Endothelial cell of umbilical vein (primary cell): ENCODE results near the gene BIRC5. TPM values are rescaled to one million over a fixed set of nuclear protein-coding genes. Genes with fewer than 3 reads are reported as not detected.
A peak's percentile ranks its signal among the peaks of the same experiment; 100 is the strongest.

Source experiments
- BruUV-seq: library from RNA; stranded (reverse); fragments of 400-500 nt; replicated peaks from 2 replicates; lab custom pipeline; 2021; lab: Mats Ljungman, UMichigan
- CTCF ChIA-PET: fragments of 300-600, 350-600 bp; sonication (Branson Sonifier 250); formaldehyde crosslinking; loops from one replicate; lab custom pipeline; 2021; ENCODE audit warnings: antibody characterized with exemption, inconsistent platforms; lab: Charles Lee
- POLR2A ChIA-PET: fragments of 300-600, 350-600 bp; sonication (Branson Sonifier 250); formaldehyde crosslinking; loops from one replicate; lab custom pipeline; 2021; ENCODE audit warnings: antibody characterized with exemption, inconsistent platforms; lab: Charles Lee
- DNase-seq: peaks from one replicate; pipeline ENCODE4 v3.0.0-alpha.2; 2011; ENCODE audit warnings: low read depth, low spot score
- FAIRE-seq: peaks from 2 replicates; lab custom pipeline; 2011; peaks lifted over from hg19 to GRCh38; lab: Jason Lieb, UNC
- H2AFZ ChIP-seq: 2 replicates; pipeline ENCODE4 v1.6.0; 2012; ENCODE audit warnings: low read depth, low read length, control low read depth, inconsistent platforms
- H3K27ac ChIP-seq: 2 replicates; pipeline ENCODE4 v1.5.1; 2011; ENCODE audit warnings: low read depth, mild to moderate bottlenecking, control low read depth, low read length, moderate library complexity; ENCODE audit not compliant: insufficient read depth
- H3K27me3 ChIP-seq, 2 experiments: 2 replicates each; pipeline versions ENCODE4 v1.6.0 to v1.6.1; 2011; ENCODE audit warnings: low read length in 2 of 2, mixed read lengths in 1 of 2; ENCODE audit not compliant: control insufficient read depth in 2 of 2, insufficient read depth in 2 of 2
- H3K36me3 ChIP-seq, 2 experiments: 2 replicates in 1 of 2; 3 replicates in 1 of 2; pipeline ENCODE4 v1.5.1; 2011; ENCODE audit warnings: low read length in 2 of 2, mild to moderate bottlenecking in 1 of 2, moderate library complexity in 1 of 2; ENCODE audit not compliant: control insufficient read depth in 2 of 2, insufficient read depth in 2 of 2; ENCODE audit errors: extremely low read depth in 1 of 2
- H3K4me1 ChIP-seq: 3 replicates; pipeline ENCODE4 v1.5.1; 2011; ENCODE audit warnings: mild to moderate bottlenecking, low read length; ENCODE audit not compliant: control insufficient read depth, insufficient read depth; ENCODE audit errors: extremely low read depth
- H3K4me2 ChIP-seq: 2 replicates; pipeline ENCODE4 v1.6.1; 2011; ENCODE audit warnings: low read length, control low read depth, mixed read lengths; ENCODE audit not compliant: insufficient read depth
- H3K4me3 ChIP-seq, 3 experiments: fragments of 200-600 bp in 1 of 3; sonication (generic), shearing (Covaris generic) in 1 of 3; replicated peaks in 1 of 3; 2 replicates each; pipeline ENCODE4 v1.5.1; 2011 to 2016; ENCODE audit warnings: control low read depth in 3 of 3, low read length in 3 of 3, mild to moderate bottlenecking in 2 of 3, inconsistent platforms in 1 of 3, low read depth in 1 of 3, moderate library complexity in 1 of 3; ENCODE audit not compliant: insufficient read depth in 1 of 3
- H3K79me2 ChIP-seq: 2 replicates; pipeline ENCODE4 v1.6.0; 2012; ENCODE audit warnings: low read length, inconsistent platforms; ENCODE audit not compliant: control insufficient read depth, insufficient read depth
- H3K9ac ChIP-seq: replicated peaks from 2 replicates; pipeline ENCODE3; 2011; ENCODE audit warnings: low read length, control low read depth; ENCODE audit not compliant: insufficient read depth; ENCODE audit errors: extremely low read depth
- H3K9me1 ChIP-seq: replicated peaks from 3 replicates; pipeline ENCODE4 v1.6.0; 2011; ENCODE audit warnings: mild to moderate bottlenecking, low read length; ENCODE audit not compliant: control insufficient read depth, insufficient read depth; ENCODE audit errors: extremely low read depth
- H3K9me3 ChIP-seq: replicated peaks from 2 replicates; pipeline ENCODE4 v1.5.1; 2012; ENCODE audit warnings: low read length, inconsistent platforms; ENCODE audit not compliant: control insufficient read depth, insufficient read depth
- H4K20me1 ChIP-seq: replicated peaks from 2 replicates; pipeline ENCODE3; 2011; ENCODE audit warnings: mild to moderate bottlenecking, low read length; ENCODE audit not compliant: control insufficient read depth, insufficient read depth; ENCODE audit errors: extremely low read depth
- CTCF ChIP-seq, 2 donors: IDR thresholded peaks; 1 replicate in 1 of 2; 2 replicates in 1 of 2; pipeline ENCODE4 v1.5.1; 2011; ENCODE audit warnings: low read length in 2 of 2, mild to moderate bottlenecking in 2 of 2, moderate library complexity in 2 of 2, control low read depth in 1 of 2, inconsistent platforms in 1 of 2, low read depth in 1 of 2; ENCODE audit not compliant: insufficient read depth in 1 of 2; ENCODE audit errors: extremely low read depth in 1 of 2
- EZH2 ChIP-seq: IDR thresholded peaks from 2 replicates; pipeline ENCODE4 v1.6.1; 2012; ENCODE audit warnings: borderline replicate concordance, low read depth, mild to moderate bottlenecking, moderate library complexity, low read length, inconsistent platforms; ENCODE audit not compliant: severe bottlenecking
- dilution Hi-C: fragments of 300-500 bp; cut with MboI; formaldehyde crosslinking; loops from one replicate; pipeline ENCODE4 v1.15.0; 2019; ENCODE audit warnings: low sequenced_read_pairs; ENCODE audit not compliant: extremely low pct_ligation_motif_present
- intact Hi-C: fragments of 100-400 bp; cut with micrococcal nuclease; formaldehyde crosslinking; loops from one replicate; pipeline ENCODE4 v1.10.0; 2022
- polyA plus RNA-seq, 4 experiments: library from polyadenylated mRNA; depleted of rRNA in 3 of 4; stranded (reverse) in 3 of 4; unstranded in 1 of 4; fragments of >200 nt; gene quantifications; 2 replicates each; pipeline versions ENCODE4 v1.2.1 to v1.2.3, GENCODE V29; 2011 to 2012; ENCODE audit warnings: missing spikeins in 1 of 4
- total RNA-seq: library from RNA; stranded (reverse); gene quantifications from 2 replicates; pipeline ENCODE4 v1.2.3, GENCODE V29; 2021

Gene BIRC5
- total and polyA plus RNA-seq, 2 donors (not counting 3 experiments of a cell fraction or from before 2014, with no cell fraction given), result 32.8 to 74.6 TPM

- no peak overlapping the region for H3K27ac ChIP-seq
- H3K4me1 ChIP-seq, result peaks cover 16% of the 10 kb centered on the region
- no peaks in the 10 kb centered on the region for H3K36me3 ChIP-seq
- CTCF ChIA-PET, result interaction anchor here (1.9 kb wide), 1 partner anchor 21 kb away, joined by 7 read pairs; no protein-coding TSS in a partner anchor
- POLR2A ChIA-PET, result no interaction called here
- H2AFZ ChIP-seq, result no peak overlapping the region
- no TSS peak for BruUV-seq
- H3K4me2 ChIP-seq, result no peak overlapping the region
- FAIRE-seq (no peak), DNase-seq (no peak)
- peaks cover 21 to 25% of the 10 kb centered on the region in 2 experiments for H3K27me3 ChIP-seq
- dilution Hi-C loops (no loop called here), intact Hi-C loops (no loop called here)
- TF ChIP-seq EZH2, result no peak
- no peaks in the 10 kb centered on the region for H3K9me1 ChIP-seq
- H3K9ac ChIP-seq, result no peak overlapping the region
- no peaks in the 10 kb centered on the region for H4K20me1 ChIP-seq
- H3K79me2 ChIP-seq, result no peaks in the 10 kb centered on the region
- H3K9me3 ChIP-seq, result no peaks in the 10 kb centered on the region
- no peak overlapping the region for H3K4me3 ChIP-seq
These were observed 16.4 kb downstream of the BIRC5 start for GRCh38 chr17:78230252-78230962.

GRCh38 chr17:78230996-78231935, 17.2 kb downstream of the BIRC5 start, which contains the start of gene TMEM235:
Gene TMEM235 (plus strand): TSS chr17:78231631. CDS start chr17:78232024, 393 bp downstream.
- intact Hi-C loops, result no loop called here

More at GRCh38 chr17:78230996-78231935, 17.2 kb downstream of the BIRC5 start, which contains the start of gene TMEM235:
- no peak within 1 kb of the TSS for H3K4me2 ChIP-seq
- no peaks in the 10 kb centered on the region for H3K36me3 ChIP-seq
- FAIRE-seq (no peak), DNase-seq (no peak)
- H3K27me3 ChIP-seq, result peaks cover 21 to 25% of the 10 kb centered on the region in 2 experiments
- CTCF ChIA-PET, result interaction anchor here (1.5 kb wide), 1 partner anchor 19 kb away, joined by 13 read pairs; no protein-coding TSS in a partner anchor
- POLR2A ChIA-PET, result no interaction called here
- H3K9me1 ChIP-seq, result no peaks in the 10 kb centered on the region
- H3K79me2 ChIP-seq, result no peaks in the 10 kb centered on the region
- no peaks in the 10 kb centered on the region for H3K9me3 ChIP-seq
- H3K27ac ChIP-seq, result no peak within 1 kb of the TSS
- dilution Hi-C loops, result no loop called here
- H3K4me1 ChIP-seq, result peaks cover 15% of the 10 kb centered on the region
- H3K9ac ChIP-seq, result no peak within 1 kb of the TSS
- TF ChIP-seq EZH2, result peak; percentile 70
- TF ChIP-seq CTCF (IDR thresholded peaks at IDR 0.05; ENCODE audit: extremely low read depth in 1 of 2, insufficient read depth in 1 of 2, low read depth in 1 of 2, low read length in 2 of 2), result no peak
- peak within 1 kb of the TSS; percentile 8 for H2AFZ ChIP-seq
- no TSS peak for BruUV-seq
- H3K4me3 ChIP-seq, result peak within 1 kb of the TSS in 1 of 3 experiments; percentile 15
- H4K20me1 ChIP-seq, result no peaks in the 10 kb centered on the region
